Common myeloid progenitor, CD34-positive (primary cell): ENCODE results near the gene MSH2.
"Not testable (repeated sequence)": the region's sequence is repeated elsewhere in the genome, so short reads cannot be mapped to it uniquely, and the experiment has no call there.

ENCODE experiments used
- CTCF ChIA-PET: fragments of 350-600 bp; sonication (Branson Sonifier 250); formaldehyde crosslinking; loops from one replicate; lab custom pipeline; 2021; ENCODE audit warnings: antibody characterized with exemption; lab: Charles Lee
- POLR2A ChIA-PET: fragments of 350-600 bp; sonication (Branson Sonifier 250); formaldehyde crosslinking; loops from one replicate; lab custom pipeline; 2021; ENCODE audit warnings: antibody characterized with exemption; lab: Charles Lee
- DNase-seq, 3 donors: peaks; one replicate each; pipeline versions ENCODE4 v3.0.0 to v3.0.0-alpha.2; 2013
- H3K27ac ChIP-seq, 2 experiments: 1 replicate in 1 of 2; 2 replicates in 1 of 2; pipeline ENCODE4 v1.7.0; 2013; ENCODE audit warnings: inconsistent platforms in 2 of 2, low read length in 2 of 2, mild to moderate bottlenecking in 2 of 2, low read depth in 1 of 2, moderate library complexity in 1 of 2; ENCODE audit not compliant: severe bottlenecking in 2 of 2, insufficient read depth in 1 of 2, poor library complexity in 1 of 2
- H3K27me3 ChIP-seq, 5 experiments: replicated peaks in 2 of 5; 1 replicate in 3 of 5; 2 replicates in 2 of 5; pipeline versions ENCODE4 v1.6.1 to v1.7.0; 2013; ENCODE audit warnings: low read length in 4 of 5, mild to moderate bottlenecking in 2 of 5, moderate library complexity in 2 of 5, inconsistent platforms in 1 of 5; ENCODE audit not compliant: insufficient read depth in 5 of 5, control insufficient read depth in 4 of 5
- H3K36me3 ChIP-seq, 4 experiments: 1 replicate in 2 of 4; 2 replicates in 2 of 4; pipeline versions ENCODE4 v1.6.1 to v1.7.0; 2013; ENCODE audit warnings: low read length in 3 of 4, control low read depth in 1 of 4, mild to moderate bottlenecking in 1 of 4; ENCODE audit not compliant: control insufficient read depth in 4 of 4, insufficient read depth in 4 of 4
- H3K4me1 ChIP-seq, 4 experiments: 1 replicate in 3 of 4; 2 replicates in 1 of 4; pipeline versions ENCODE4 v1.6.1 to v1.7.1; 2013; ENCODE audit warnings: low read length in 3 of 4, mild to moderate bottlenecking in 3 of 4, control low read depth in 1 of 4, inconsistent platforms in 1 of 4, moderate library complexity in 1 of 4; ENCODE audit not compliant: control insufficient read depth in 4 of 4, insufficient read depth in 4 of 4; ENCODE audit errors: control extremely low read depth in 1 of 4
- H3K4me3 ChIP-seq, 7 experiments: 1 replicate in 4 of 7; 2 replicates in 3 of 7; pipeline versions ENCODE4 v1.5.1 to v1.7.0; 2013; ENCODE audit warnings: mild to moderate bottlenecking in 7 of 7, low read length in 6 of 7, moderate library complexity in 6 of 7, inconsistent platforms in 2 of 7, low read depth in 2 of 7, control low read depth in 1 of 7; ENCODE audit not compliant: insufficient read depth in 4 of 7, control insufficient read depth in 1 of 7; ENCODE audit errors: extremely low read depth in 1 of 7
- H3K9me3 ChIP-seq, 5 experiments: 1 replicate in 4 of 5; 2 replicates in 1 of 5; pipeline versions ENCODE4 v1.6.1 to v1.7.1; 2013; ENCODE audit warnings: low read length in 4 of 5, mild to moderate bottlenecking in 2 of 5, inconsistent platforms in 1 of 5, low read depth in 1 of 5, moderate library complexity in 1 of 5; ENCODE audit not compliant: control insufficient read depth in 4 of 5, insufficient read depth in 2 of 5; ENCODE audit errors: control extremely low read depth in 1 of 5
- WGBS: methylation state at CpG from one replicate; pipeline ENCODE4 v1.1.5; 2013; ENCODE audit not compliant: insufficient coverage; 5-methylcytosine and 5-hydroxymethylcytosine counted together

The MSH2 gene

DNA sequence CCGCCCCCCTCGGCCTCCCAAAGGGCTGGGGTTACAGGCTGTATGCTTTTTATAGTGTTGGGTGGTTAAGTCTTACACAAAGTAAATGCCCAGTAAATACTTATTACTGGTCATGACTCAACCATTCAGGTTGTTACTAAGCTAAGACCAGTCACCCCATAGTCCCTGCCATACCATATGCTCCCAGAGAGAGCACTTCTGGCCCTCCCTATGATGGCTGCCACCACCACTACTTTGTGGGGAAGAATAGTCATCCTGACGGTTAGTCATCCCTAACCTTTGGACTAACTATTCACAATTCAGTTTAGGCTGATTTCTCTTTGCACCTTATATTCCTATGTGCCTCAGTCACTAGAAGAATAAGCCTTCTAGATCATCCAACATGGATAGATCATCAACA, 42.0 kb upstream of the MSH2 start:
- Histone ChIP-seq H3K36me3 (no peaks in the 10 kb centered on the region), H3K4me3 (no peak overlapping the region), H3K4me1 (no peaks in the 10 kb centered on the region), H3K9me3 (no peaks in the 10 kb centered on the region), H3K27me3 (no peaks in the 10 kb centered on the region), H3K27ac (no peak overlapping the region)
- 100% methylated on average over 1 of the region's 3 CpGs for WGBS
- POLR2A ChIA-PET: interaction anchor here (0.9 kb wide), 1 partner anchor 10 kb away, joined by 6 read pairs; no protein-coding TSS in a partner anchor
- DNase-seq: no peak
- CTCF ChIA-PET: no interaction called here

DNA sequence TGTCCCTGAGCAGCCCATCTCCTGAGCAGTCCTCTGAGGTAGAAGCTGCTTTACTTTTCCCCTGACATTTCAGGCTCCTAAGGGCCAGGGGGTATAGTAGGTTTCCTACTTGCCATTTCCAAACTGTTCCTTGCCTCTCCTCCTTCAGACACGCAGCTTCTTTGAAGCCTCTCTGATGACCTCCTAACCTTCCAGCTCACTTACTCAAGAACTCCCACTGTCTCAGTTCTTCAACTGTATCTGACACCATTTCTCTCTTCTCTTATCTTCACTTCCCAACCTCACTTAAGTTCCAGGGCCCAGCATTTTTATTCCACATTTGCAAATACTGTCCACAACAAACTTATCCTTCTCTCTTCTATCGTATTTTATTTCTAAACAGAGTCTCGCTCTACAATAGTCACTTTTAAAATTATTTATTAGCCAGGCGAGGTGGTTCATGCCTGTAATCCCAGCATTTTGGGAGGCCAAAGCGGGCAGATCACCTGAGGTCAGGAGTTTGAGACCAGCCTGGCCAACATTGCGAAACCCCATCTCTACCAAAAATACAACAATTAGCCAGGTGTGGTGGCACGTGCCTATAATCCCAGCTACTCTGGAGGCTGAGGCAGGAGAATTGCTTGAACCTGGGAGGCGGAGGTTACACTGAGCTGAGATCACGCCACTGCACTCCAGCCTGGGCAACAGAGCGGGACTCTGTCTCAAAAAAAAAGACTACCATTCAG, 41.3 kb upstream of the MSH2 start:
- DNase-seq, H3K9me3 ChIP-seq, H3K36me3 ChIP-seq, CTCF ChIA-PET, POLR2A ChIA-PET, H3K4me1 ChIP-seq, H3K27ac ChIP-seq, H3K27me3 ChIP-seq, H3K4me3 ChIP-seq: not testable (repeated sequence)
- 96% methylated on average over 7 of the region's 10 CpGs for WGBS

DNA sequence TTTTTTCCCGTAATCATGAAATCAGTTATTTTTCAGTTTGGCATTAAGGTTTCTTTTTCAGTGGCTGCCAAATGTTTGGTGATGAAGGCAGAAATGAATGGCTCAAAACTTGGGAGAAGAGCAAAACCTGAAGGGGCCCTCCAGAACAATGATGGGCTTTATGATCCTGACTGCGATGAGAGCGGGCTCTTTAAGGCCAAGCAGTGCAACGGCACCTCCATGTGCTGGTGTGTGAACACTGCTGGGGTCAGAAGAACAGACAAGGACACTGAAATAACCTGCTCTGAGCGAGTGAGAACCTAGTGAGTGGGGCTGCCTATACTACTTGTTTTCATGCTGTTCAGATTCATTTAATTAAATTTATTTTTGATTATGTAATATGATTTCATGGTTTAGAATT, 29.2 kb upstream of the MSH2 start:
- Histone ChIP-seq H3K36me3 (no peaks in the 10 kb centered on the region), H3K27me3 (peaks cover 0 to 20% (median 7%) of the 10 kb centered on the region in 5 experiments), H3K4me3 (no peak overlapping the region), H3K27ac (no peak overlapping the region), H3K4me1 (peaks cover 0 to 11% (median 9%) of the 10 kb centered on the region in 4 experiments), H3K9me3 (no peaks in the 10 kb centered on the region)
- POLR2A ChIA-PET: no interaction called here
- CTCF ChIA-PET: interaction anchor here (1.1 to 1.6 kb wide), 3 partner anchors 33 to 39 kb away, joined by 4 to 5 read pairs (median 4); no protein-coding TSS in a partner anchor
- peak in 1 of 3 donors; percentile 8 for DNase-seq
- 85% methylated on average over 3 of the region's 5 CpGs for WGBS

DNA sequence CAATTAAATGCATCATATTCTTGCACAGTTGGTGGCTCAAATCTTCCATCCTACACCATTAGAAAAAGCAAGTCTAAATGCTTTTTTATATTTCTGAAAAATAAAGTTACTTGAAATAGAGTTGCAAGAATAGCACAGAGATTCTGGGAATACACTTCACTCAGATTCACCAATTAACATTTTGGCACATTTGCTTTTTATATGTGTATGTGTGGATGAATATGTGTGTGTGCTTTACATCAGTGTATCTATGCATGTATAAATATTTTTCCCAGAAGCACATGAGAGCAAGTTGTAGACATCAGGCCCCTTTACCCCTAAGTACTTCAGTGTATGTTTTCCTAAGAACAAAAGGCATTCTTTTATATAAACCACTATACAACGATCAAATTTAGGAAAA, 27.6 kb upstream of the MSH2 start:
- Histone ChIP-seq H3K36me3 (no peaks in the 10 kb centered on the region), H3K27ac (no peak overlapping the region), H3K27me3 (peaks cover 0 to 5% (median 2%) of the 10 kb centered on the region in 5 experiments), H3K4me1 (no peaks in the 10 kb centered on the region), H3K4me3 (no peak overlapping the region), H3K9me3 (no peaks in the 10 kb centered on the region)
- DNase-seq: no peak
- POLR2A ChIA-PET: no interaction called here
- CTCF ChIA-PET: interaction anchor here (1.5 to 2.7 kb wide), 2 partner anchors 31 to 39 kb away, joined by 5 to 13 read pairs; no protein-coding TSS in a partner anchor
- 100% methylated on average over 1 of the region's 1 CpG for WGBS

DNA sequence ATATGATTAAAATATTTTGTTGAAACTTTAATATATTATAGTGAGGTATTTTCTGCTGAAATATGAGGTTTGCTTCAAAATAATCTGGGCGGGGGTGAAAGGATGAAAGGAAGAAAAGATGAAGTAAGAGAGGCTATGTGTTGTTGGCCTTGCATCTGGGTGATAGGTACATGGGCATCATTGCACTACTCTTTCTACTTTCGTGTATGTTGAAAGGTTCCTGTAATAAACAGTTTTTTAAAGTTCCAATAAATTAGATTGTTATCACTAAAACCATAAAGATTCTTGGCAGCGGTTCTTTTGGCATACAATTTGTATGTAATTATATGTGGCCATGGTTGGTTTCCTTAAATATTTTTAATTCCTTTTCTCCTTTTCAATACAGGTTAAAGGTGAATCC, 23.6 kb upstream of the MSH2 start:
- DNase-seq: no peak
- Histone ChIP-seq H3K36me3 (no peaks in the 10 kb centered on the region), H3K27me3 (no peaks in the 10 kb centered on the region), H3K4me1 (no peaks in the 10 kb centered on the region), H3K27ac (no peak overlapping the region), H3K9me3 (no peaks in the 10 kb centered on the region), H3K4me3 (no peak overlapping the region)
- ChIA-PET POLR2A (no interaction called here), CTCF (no interaction called here)
- WGBS: no CpG with 5 or more reads among the region's 3 CpGs

DNA sequence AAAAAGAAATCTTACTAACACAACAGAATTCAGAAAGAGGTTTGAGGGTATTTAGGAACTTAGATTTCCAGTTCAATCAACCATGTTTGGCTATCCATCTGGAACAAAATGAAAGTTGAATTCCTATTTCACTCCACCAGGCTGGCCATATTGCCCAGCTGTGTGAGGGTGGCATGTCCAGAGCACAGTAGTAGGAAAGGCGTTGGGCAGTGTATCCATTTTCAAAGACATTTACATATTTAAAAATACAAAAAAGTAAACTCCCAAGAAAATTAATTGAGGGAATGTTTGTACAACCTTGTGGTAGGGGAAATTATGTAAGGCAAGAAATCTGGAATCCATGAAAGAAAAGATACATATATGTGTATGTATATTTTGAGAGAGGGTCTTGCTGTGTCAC, 21.5 kb upstream of the MSH2 start:
- CTCF ChIA-PET: no interaction called here
- WGBS: no CpG with 5 or more reads among the region's 1 CpG

DNA sequence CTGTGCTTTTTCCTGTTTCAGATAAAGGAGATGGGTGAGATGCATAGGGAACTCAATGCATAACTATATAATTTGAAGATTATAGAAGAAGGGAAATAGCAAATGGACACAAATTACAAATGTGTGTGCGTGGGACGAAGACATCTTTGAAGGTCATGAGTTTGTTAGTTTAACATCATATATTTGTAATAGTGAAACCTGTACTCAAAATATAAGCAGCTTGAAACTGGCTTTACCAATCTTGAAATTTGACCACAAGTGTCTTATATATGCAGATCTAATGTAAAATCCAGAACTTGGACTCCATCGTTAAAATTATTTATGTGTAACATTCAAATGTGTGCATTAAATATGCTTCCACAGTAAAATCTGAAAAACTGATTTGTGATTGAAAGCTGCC, 16.4 kb upstream of the MSH2 start:
- no CpG with 5 or more reads among the region's 3 CpGs for WGBS
- POLR2A ChIA-PET: no interaction called here
- peaks cover 0 to 4% (median 0%) of the 10 kb centered on the region in 4 experiments for H3K4me1 ChIP-seq
- H3K36me3 ChIP-seq: no peaks in the 10 kb centered on the region
- no peak for DNase-seq
- H3K4me3 ChIP-seq: no peak overlapping the region
- CTCF ChIA-PET: interaction anchor here (2.2 to 3.6 kb wide), 2 partner anchors 12 to 51 kb away, joined by 7 to 53 read pairs; no protein-coding TSS in a partner anchor
- H3K27ac ChIP-seq: no peak overlapping the region
- no peaks in the 10 kb centered on the region for H3K27me3 ChIP-seq
- no peaks in the 10 kb centered on the region for H3K9me3 ChIP-seq

More for the DNA sequence above, 21.5 kb upstream of the MSH2 start:
- H3K27ac ChIP-seq: no peak overlapping the region
- H3K4me1 ChIP-seq: no peaks in the 10 kb centered on the region
- H3K36me3 ChIP-seq: no peaks in the 10 kb centered on the region
- H3K4me3 ChIP-seq: no peak overlapping the region
- no peaks in the 10 kb centered on the region for H3K9me3 ChIP-seq
- POLR2A ChIA-PET: no interaction called here
- DNase-seq: no peak
- no peaks in the 10 kb centered on the region for H3K27me3 ChIP-seq
